CD14-positive monocyte (primary cell): Measurements from ENCODE around the gene CCDC92B. TPM values are rescaled to one million over a fixed set of nuclear protein-coding genes. Genes with fewer than 3 reads are reported as not detected.

Experiments used
- DNase-seq, 3 donors: peaks; one replicate each; pipeline ENCODE4 v3.0.0-alpha.2; 2011 to 2022
- H2AFZ ChIP-seq: 2 replicates; pipeline ENCODE4 v1.6.0; 2012; ENCODE audit warnings: mild to moderate bottlenecking, low read depth, low read length, inconsistent platforms; ENCODE audit not compliant: insufficient read depth, poor library complexity, severe bottlenecking
- H3K27ac ChIP-seq, 2 donors: 1 replicate in 1 of 2; 2 replicates in 1 of 2; pipeline ENCODE4 v1.5.1; 2012 to 2013; ENCODE audit warnings: low read length in 2 of 2, control low read depth in 1 of 2, inconsistent platforms in 1 of 2, low read depth in 1 of 2, mild to moderate bottlenecking in 1 of 2
- H3K27me3 ChIP-seq, 2 donors: one replicate each; pipeline versions ENCODE4 v1.6.0 to v1.6.1; 2011 to 2013; ENCODE audit warnings: low read length in 2 of 2; ENCODE audit not compliant: control insufficient read depth in 2 of 2, insufficient read depth in 2 of 2
- H3K36me3 ChIP-seq, 2 donors: replicated peaks in 1 of 2; 1 replicate in 1 of 2; 2 replicates in 1 of 2; pipeline versions ENCODE4 v1.5.1 to v1.6.1; 2012 to 2013; ENCODE audit warnings: low read length in 2 of 2, control low read depth in 1 of 2, inconsistent platforms in 1 of 2, mild to moderate bottlenecking in 1 of 2; ENCODE audit not compliant: insufficient read depth in 2 of 2, control insufficient read depth in 1 of 2
- H3K4me1 ChIP-seq, 2 donors: 1 replicate in 1 of 2; 2 replicates in 1 of 2; pipeline versions ENCODE4 v1.5.1 to v1.6.1; 2012 to 2013; ENCODE audit warnings: low read length in 2 of 2, control low read depth in 1 of 2, inconsistent platforms in 1 of 2, mild to moderate bottlenecking in 1 of 2, moderate library complexity in 1 of 2; ENCODE audit not compliant: insufficient read depth in 2 of 2, control insufficient read depth in 1 of 2
- H3K4me2 ChIP-seq: replicated peaks from 2 replicates; pipeline ENCODE3; 2012; ENCODE audit warnings: low read length, moderate library complexity, mild to moderate bottlenecking; ENCODE audit not compliant: poor library complexity, severe bottlenecking; ENCODE audit errors: extremely low read depth
- H3K4me3 ChIP-seq, 3 experiments: fragments of 200-600 bp in 1 of 3; sonication (generic) in 1 of 3; replicated peaks in 1 of 3; 1 replicate in 2 of 3; 2 replicates in 1 of 3; pipeline ENCODE4 v1.5.1; 2011 to 2013; ENCODE audit warnings: low read length in 3 of 3, mild to moderate bottlenecking in 3 of 3, control low read depth in 2 of 3, low read depth in 2 of 3, inconsistent platforms in 1 of 3, moderate library complexity in 1 of 3
- H3K79me2 ChIP-seq: 2 replicates; pipeline ENCODE4 v1.6.0; 2012; ENCODE audit warnings: mild to moderate bottlenecking, control low read depth, inconsistent platforms, low read length, moderate library complexity; ENCODE audit not compliant: insufficient read depth
- H3K9ac ChIP-seq: 2 replicates; pipeline ENCODE4 v1.6.0; 2017; ENCODE audit warnings: low read length, mild to moderate bottlenecking; ENCODE audit not compliant: insufficient read depth, poor library complexity, severe bottlenecking
- H3K9me3 ChIP-seq, 2 donors: replicated peaks in 1 of 2; 1 replicate in 1 of 2; 2 replicates in 1 of 2; pipeline versions ENCODE4 v1.5.1 to v1.6.1; 2012 to 2013; ENCODE audit warnings: low read length in 2 of 2, control low read depth in 1 of 2; ENCODE audit not compliant: control insufficient read depth in 1 of 2, insufficient read depth in 1 of 2
- H4K20me1 ChIP-seq: 2 replicates; pipeline ENCODE4 v1.6.0; 2012; ENCODE audit warnings: mild to moderate bottlenecking, low read length, control low read depth, moderate library complexity; ENCODE audit not compliant: insufficient read depth
- H3K27ac Mint-ChIP-seq, 7 donors: one replicate each; pipeline ENCODE4 v1.8.0; 2020; ENCODE audit warnings: mild to moderate bottlenecking in 7 of 7, mixed read lengths in 7 of 7, moderate library complexity in 6 of 7, inconsistent platforms in 2 of 7
- H3K27me3 Mint-ChIP-seq, 3 donors: one replicate each; pipeline ENCODE4 v1.8.0; 2021 to 2022; ENCODE audit warnings: low read depth in 3 of 3, mild to moderate bottlenecking in 3 of 3, mixed read lengths in 3 of 3, moderate library complexity in 3 of 3, inconsistent platforms in 1 of 3
- H3K36me3 Mint-ChIP-seq, 2 donors: one replicate each; pipeline ENCODE4 v1.8.0; 2020; ENCODE audit warnings: mixed read lengths in 2 of 2, inconsistent platforms in 1 of 2, mild to moderate bottlenecking in 1 of 2
- H3K4me1 Mint-ChIP-seq: one replicate; pipeline ENCODE4 v1.8.0; 2020; ENCODE audit warnings: mild to moderate bottlenecking, mixed read lengths
- H3K4me3 Mint-ChIP-seq, 2 donors: one replicate each; pipeline ENCODE4 v1.8.0; 2020; ENCODE audit warnings: mild to moderate bottlenecking in 2 of 2, mixed read lengths in 2 of 2, moderate library complexity in 1 of 2
- H3K9me3 Mint-ChIP-seq, 7 donors: one replicate each; pipeline ENCODE4 v1.8.0; 2020 to 2022; ENCODE audit warnings: mixed read lengths in 7 of 7, mild to moderate bottlenecking in 6 of 7, moderate library complexity in 6 of 7, inconsistent platforms in 2 of 7
- CTCF ChIP-seq: fragments of 200-600 bp; IDR thresholded peaks from one replicate; pipeline ENCODE4 v1.8.0; 2022; ENCODE audit warnings: antibody characterized with exemption, mild to moderate bottlenecking
- WGBS: methylation state at CpG from one replicate; pipeline ENCODE4 v1.1.5; 2013; ENCODE audit warnings: missing lambda C conversion rate; ENCODE audit not compliant: insufficient coverage; 5-methylcytosine and 5-hydroxymethylcytosine counted together
- intact Hi-C, 2 donors: fragments of 100-400 bp; cut with micrococcal nuclease; formaldehyde crosslinking; loops; one replicate each; pipeline versions ENCODE4 v1.15.0 to v1.15.1; 2023
- polyA plus RNA-seq, 3 donors: library from polyadenylated mRNA; depleted of rRNA in 1 of 3; unstranded in 2 of 3; stranded (reverse) in 1 of 3; fragments of 300-500 nt in 2 of 3; fragments of >200 nt in 1 of 3; fragmentation: Illumina TruSeq in 2 of 3; gene quantifications; 1 replicate in 2 of 3; 2 replicates in 1 of 3; pipeline ENCODE4 v1.2.3, GENCODE V29; 2012 to 2021

The CCDC92B gene
- polyA plus RNA-seq, 3 donors: not detected

GRCh38 chr17:2695243-2695960, 54.0 kb downstream of the CCDC92B start:
- peaks cover 42 to 76% of the 10 kb centered on the region in 2 donors for H3K36me3 Mint-ChIP-seq
- no peaks in the 10 kb centered on the region for H3K9me3 Mint-ChIP-seq
- H3K4me1 Mint-ChIP-seq: no peaks in the 10 kb centered on the region
- H2AFZ ChIP-seq: no peak overlapping the region
- no peak for DNase-seq
- no peaks in the 10 kb centered on the region for H3K9me3 ChIP-seq
- no peaks in the 10 kb centered on the region for H3K27me3 ChIP-seq
- H3K79me2 ChIP-seq: no peaks in the 10 kb centered on the region
- no peaks in the 10 kb centered on the region for H3K4me1 ChIP-seq
- H3K36me3 ChIP-seq: peaks cover 64 to 92% of the 10 kb centered on the region in 2 donors
- H3K4me3 ChIP-seq: no peak overlapping the region
- H3K27ac ChIP-seq: no peak overlapping the region
- H4K20me1 ChIP-seq: no peaks in the 10 kb centered on the region
- TF ChIP-seq CTCF: no peak
- H3K27ac Mint-ChIP-seq: no peak overlapping the region
- WGBS: 94% methylated on average over 27 of the region's 28 CpGs
- intact Hi-C loops: no loop called here
- no peak overlapping the region for H3K9ac ChIP-seq
- no peak overlapping the region for H3K4me2 ChIP-seq
- no peak overlapping the region for H3K4me3 Mint-ChIP-seq
- no peaks in the 10 kb centered on the region for H3K27me3 Mint-ChIP-seq

DNA sequence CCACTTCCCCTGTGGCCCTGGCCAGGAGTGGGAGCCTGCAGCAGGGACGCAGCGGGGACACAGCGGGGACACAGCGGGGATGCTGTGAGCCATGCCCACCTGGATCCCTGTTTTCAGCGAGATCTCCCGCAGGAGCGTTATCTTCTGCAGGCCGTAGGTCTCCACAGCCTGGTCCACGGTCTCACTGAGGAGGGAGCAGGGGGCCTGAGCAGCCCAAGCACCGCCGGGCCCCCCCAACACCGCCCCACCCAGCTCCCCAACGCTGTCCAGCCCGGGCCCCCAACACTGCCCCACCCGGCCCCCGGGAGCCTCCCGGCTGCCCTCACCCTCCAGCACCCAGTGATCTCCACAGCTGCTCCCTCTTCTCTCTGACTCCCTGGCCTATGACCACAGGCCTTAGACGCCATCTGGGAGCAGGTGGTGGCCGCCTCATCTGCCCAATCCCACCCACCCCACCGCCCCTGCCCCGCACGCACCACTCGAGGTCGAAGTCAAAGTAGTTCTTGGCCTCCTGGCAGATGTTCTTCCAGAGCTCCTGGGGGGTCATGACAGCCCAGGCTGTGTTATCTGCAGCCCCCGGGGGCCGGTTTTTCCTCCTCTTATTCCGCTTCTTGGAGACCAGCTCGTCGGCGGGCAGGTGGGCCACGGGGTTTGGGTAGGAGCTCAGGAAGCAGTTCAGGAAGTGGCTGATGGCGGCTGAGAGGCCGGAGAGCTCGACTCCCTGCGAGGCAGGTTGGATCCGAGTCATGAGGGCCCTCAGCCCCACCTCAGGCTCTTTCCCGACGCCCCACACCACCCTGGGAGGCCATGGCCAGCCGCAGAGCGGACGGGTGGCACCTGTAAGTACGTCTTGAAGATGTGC, 54.8 kb downstream of the CCDC92B start:
- H3K4me3 Mint-ChIP-seq: no peak overlapping the region
- DNase-seq: no peak
- H3K27ac Mint-ChIP-seq: no peak overlapping the region
- no peak overlapping the region for H3K9ac ChIP-seq
- no peaks in the 10 kb centered on the region for H3K4me1 ChIP-seq
- no peak for TF ChIP-seq CTCF
- H2AFZ ChIP-seq: no peak overlapping the region
- no peaks in the 10 kb centered on the region for H3K27me3 ChIP-seq
- H3K4me1 Mint-ChIP-seq: no peaks in the 10 kb centered on the region
- intact Hi-C loops: no loop called here
- no peaks in the 10 kb centered on the region for H3K9me3 Mint-ChIP-seq
- no peaks in the 10 kb centered on the region for H3K79me2 ChIP-seq
- WGBS: 92% methylated on average over 38 of the region's 42 CpGs
- H3K4me2 ChIP-seq: no peak overlapping the region
- no peaks in the 10 kb centered on the region for H3K27me3 Mint-ChIP-seq
- H4K20me1 ChIP-seq: no peaks in the 10 kb centered on the region
- H3K36me3 ChIP-seq: peaks cover 60 to 85% of the 10 kb centered on the region in 2 donors
- no peak overlapping the region for H3K4me3 ChIP-seq
- H3K36me3 Mint-ChIP-seq: peaks cover 35 to 68% of the 10 kb centered on the region in 2 donors
- H3K9me3 ChIP-seq: no peaks in the 10 kb centered on the region
- H3K27ac ChIP-seq: no peak overlapping the region
